Loucy (cell line): ENCODE measurements around the gene PCNT.

Source experiments
- EZH2phosphoT487 ChIP-seq: fragments of 200-600 bp; IDR thresholded peaks from 2 replicates; pipeline ENCODE4 v1.6.1; 2018; ENCODE audit warnings: antibody characterized with exemption, mild to moderate bottlenecking, moderate library complexity, borderline replicate concordance
- TF ChIP-seq, protein P1 (sequence below): fragments of 200-600 bp; sonication (generic); conservative IDR thresholded peaks from 2 replicates; pipeline ENCODE4 v1.5.1; 2014; ENCODE audit warnings: mild to moderate bottlenecking, antibody characterized with exemption, low read length

DNA sequence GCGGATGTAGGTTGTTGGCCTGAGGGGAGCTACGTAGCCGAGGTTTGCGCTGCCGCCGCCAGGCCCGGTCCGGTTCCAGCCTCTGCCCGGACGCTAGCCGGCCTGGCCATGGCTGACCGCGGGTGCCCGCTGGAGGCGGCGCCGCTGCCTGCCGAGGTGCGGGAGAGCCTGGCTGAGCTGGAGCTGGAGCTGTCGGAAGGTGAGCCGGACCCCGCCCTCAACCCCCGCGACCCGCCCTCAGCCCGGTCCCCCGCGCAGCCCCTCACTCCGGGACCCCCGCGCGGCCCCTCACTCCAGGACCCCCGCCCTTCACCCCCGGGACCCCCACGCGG, 135.0 kb downstream of the PCNT start:
- TF ChIP-seq, protein P1, sequence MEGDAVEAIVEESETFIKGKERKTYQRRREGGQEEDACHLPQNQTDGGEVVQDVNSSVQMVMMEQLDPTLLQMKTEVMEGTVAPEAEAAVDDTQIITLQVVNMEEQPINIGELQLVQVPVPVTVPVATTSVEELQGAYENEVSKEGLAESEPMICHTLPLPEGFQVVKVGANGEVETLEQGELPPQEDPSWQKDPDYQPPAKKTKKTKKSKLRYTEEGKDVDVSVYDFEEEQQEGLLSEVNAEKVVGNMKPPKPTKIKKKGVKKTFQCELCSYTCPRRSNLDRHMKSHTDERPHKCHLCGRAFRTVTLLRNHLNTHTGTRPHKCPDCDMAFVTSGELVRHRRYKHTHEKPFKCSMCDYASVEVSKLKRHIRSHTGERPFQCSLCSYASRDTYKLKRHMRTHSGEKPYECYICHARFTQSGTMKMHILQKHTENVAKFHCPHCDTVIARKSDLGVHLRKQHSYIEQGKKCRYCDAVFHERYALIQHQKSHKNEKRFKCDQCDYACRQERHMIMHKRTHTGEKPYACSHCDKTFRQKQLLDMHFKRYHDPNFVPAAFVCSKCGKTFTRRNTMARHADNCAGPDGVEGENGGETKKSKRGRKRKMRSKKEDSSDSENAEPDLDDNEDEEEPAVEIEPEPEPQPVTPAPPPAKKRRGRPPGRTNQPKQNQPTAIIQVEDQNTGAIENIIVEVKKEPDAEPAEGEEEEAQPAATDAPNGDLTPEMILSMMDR = no peak
- no peak for TF ChIP-seq EZH2phosphoT487
